ENCODE results near the gene SPPL3. TPM values are rescaled to one million over a fixed set of nuclear protein-coding genes. Genes with fewer than 3 reads are reported as not detected.
"Not testable (repeated sequence)": the region's sequence is repeated elsewhere in the genome, so short reads cannot be mapped to it uniquely, and the experiment has no call there.

Gene SPPL3, protein sequence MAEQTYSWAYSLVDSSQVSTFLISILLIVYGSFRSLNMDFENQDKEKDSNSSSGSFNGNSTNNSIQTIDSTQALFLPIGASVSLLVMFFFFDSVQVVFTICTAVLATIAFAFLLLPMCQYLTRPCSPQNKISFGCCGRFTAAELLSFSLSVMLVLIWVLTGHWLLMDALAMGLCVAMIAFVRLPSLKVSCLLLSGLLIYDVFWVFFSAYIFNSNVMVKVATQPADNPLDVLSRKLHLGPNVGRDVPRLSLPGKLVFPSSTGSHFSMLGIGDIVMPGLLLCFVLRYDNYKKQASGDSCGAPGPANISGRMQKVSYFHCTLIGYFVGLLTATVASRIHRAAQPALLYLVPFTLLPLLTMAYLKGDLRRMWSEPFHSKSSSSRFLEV
- total RNA-seq: 39.9 and 40.3 TPM in 2 replicates

DNA sequence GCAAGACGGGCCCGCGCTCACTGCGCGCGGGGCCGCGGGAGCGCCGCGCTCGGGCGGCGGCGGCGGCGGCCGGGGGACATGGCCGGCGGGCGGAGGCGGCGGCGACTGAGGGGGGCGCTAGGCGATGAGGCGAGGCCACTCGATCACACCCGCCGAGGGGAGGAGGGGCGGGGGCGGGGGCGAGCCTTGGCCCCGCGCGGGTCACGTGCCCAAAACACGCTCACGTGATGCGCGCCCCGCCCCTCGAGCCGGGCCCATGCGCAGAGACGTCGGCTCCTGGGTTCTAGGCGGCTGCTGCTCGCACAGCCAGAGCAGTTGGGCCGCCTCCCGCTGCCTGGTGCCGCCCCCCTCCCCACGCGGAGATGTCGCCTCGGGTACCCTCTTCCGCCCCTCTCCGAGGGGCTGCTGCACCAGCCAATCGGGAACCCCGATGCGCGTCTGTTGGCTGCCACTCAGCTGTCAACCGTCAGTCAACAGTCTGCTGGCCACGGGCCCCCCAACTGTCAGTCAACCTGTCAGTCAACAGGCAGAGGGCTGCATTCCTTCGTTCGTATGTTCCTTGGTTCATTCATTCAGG lies at the start of gene SPPL3:
Gene SPPL3, minus strand, starts transcription at position 162 of the 577 bp plus-strand sequence. CDS start 491 bp downstream, outside the sequence.
- TF ChIP-seq, protein P1, sequence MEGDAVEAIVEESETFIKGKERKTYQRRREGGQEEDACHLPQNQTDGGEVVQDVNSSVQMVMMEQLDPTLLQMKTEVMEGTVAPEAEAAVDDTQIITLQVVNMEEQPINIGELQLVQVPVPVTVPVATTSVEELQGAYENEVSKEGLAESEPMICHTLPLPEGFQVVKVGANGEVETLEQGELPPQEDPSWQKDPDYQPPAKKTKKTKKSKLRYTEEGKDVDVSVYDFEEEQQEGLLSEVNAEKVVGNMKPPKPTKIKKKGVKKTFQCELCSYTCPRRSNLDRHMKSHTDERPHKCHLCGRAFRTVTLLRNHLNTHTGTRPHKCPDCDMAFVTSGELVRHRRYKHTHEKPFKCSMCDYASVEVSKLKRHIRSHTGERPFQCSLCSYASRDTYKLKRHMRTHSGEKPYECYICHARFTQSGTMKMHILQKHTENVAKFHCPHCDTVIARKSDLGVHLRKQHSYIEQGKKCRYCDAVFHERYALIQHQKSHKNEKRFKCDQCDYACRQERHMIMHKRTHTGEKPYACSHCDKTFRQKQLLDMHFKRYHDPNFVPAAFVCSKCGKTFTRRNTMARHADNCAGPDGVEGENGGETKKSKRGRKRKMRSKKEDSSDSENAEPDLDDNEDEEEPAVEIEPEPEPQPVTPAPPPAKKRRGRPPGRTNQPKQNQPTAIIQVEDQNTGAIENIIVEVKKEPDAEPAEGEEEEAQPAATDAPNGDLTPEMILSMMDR (IDR thresholded peaks at IDR 0.05): no peak
- ATAC-seq (ENCODE audit: low read depth) (peak; percentile 80), DNase-seq (peak; percentile 96)
- Mint-ChIP-seq H3K27me3 (no peaks in the 10 kb centered on the region), H3K36me3 (ENCODE audit: low read depth) (peaks cover 18% of the 10 kb centered on the region), H3K4me3 (peak within 1 kb of the TSS; percentile 97), H3K4me1 (peaks cover 30% of the 10 kb centered on the region), H3K27ac (peak within 1 kb of the TSS; percentile 91), H3K9me3 (no peaks in the 10 kb centered on the region)
- ChIA-PET CTCF (interaction anchor here (1.3 to 1.7 kb wide), 2 partner anchors 47 to 67 kb away, joined by 3 to 5 read pairs; no protein-coding TSS in a partner anchor), POLR2A (interaction anchor here (0.6 to 1.9 kb wide), 10 partner anchors 9 to 880 kb away, joined by 3 to 11 read pairs (median 3); partner anchors contain the start of genes MLEC and RNU4-2)
- intact Hi-C loops (cut with micrococcal nuclease): loop anchor here (1.0 to 5.0 kb wide), 8 partner anchors 17 to 408 kb away; partner anchors contain the start of genes DYNLL1, MLEC and POP5

DNA sequence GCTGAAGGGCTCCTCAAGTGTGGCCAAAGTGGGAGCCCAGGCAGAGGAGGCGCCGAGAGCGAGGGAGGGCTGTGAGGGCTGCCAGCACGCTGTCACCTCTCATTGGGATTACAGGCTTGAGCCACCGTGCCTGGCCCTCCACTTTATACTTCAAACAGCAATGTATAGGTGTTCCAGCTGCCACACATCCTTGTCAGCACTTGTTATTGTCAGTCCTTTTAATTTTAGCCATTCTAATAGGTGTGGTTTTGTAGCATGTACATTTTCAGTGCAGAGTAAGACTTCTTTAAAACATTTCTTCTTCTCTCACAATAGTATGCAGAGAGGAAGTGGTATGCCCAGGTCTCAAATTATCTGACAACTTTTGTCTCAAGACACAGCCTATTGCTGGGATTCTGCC lies 46.6 kb upstream of the SPPL3 start:
- DNase-seq (no peak), ATAC-seq (ENCODE audit: low read depth) (no peak)
- CTCF ChIA-PET: no interaction called here
- intact Hi-C loops (cut with micrococcal nuclease): no loop called here
- Mint-ChIP-seq H3K9me3 (no peaks in the 10 kb centered on the region), H3K36me3 (ENCODE audit: low read depth) (no peaks in the 10 kb centered on the region), H3K4me1 (no peaks in the 10 kb centered on the region), H3K27ac (no peak overlapping the region), H3K4me3 (no peak overlapping the region), H3K27me3 (peaks cover 1% of the 10 kb centered on the region)
- TF ChIP-seq, protein P1 (IDR thresholded peaks at IDR 0.05): no peak
- POLR2A ChIA-PET: no interaction called here

DNA sequence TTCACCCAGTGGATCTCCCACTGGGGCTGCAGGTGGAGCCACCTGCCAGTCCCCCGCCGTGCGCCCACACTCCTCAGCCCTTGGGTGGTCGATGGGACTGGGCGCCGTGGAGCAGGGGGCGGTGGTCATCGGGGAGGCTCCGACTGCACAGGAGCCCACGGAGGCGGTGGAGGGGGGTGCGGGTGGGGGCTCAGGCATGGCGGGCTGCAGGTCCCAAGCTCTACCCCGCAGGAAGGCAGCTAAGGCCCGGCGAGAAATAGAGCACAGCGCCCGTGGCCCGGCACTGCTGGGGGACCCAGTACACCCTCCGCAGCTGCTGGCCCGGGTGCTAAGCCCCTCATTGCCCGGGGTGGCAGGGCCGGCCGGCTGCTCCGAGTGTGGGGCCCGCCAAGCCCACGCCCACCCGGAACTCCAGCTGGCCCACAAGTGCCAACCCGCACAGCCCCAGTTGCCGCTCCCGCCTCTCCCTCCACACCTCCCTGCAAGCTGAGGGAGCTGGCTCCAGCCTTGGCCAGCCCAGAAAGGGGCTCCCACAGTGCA lies 46.2 kb upstream of the SPPL3 start:
- H3K4me1 Mint-ChIP-seq; intact Hi-C loops (cut with micrococcal nuclease); ATAC-seq (ENCODE audit: low read depth); H3K9me3 Mint-ChIP-seq; DNase-seq; H3K27me3 Mint-ChIP-seq; CTCF ChIA-PET; H3K27ac Mint-ChIP-seq; H3K36me3 Mint-ChIP-seq (ENCODE audit: low read depth); H3K4me3 Mint-ChIP-seq; POLR2A ChIA-PET: not testable (repeated sequence)

DNA sequence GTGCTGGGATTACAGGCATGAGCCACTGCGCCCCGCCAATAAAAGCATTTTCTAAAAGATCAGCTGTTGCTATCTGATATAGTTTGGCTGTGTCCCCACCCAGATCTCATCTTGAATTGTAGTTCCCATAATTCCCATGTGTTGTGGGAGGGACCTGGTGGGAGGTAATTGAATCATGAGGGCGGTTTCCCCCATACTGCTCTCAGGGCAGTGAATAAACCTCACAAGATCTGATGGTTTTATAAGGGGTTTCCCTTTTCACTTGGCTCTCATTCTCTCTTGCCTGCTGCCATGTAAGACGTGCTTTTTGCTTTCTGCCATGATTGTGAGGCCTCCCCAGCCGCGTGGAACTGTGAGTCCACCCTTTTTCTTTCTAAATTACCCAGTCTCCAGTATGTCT lies 41.4 kb upstream of the SPPL3 start:
- POLR2A ChIA-PET; H3K4me3 Mint-ChIP-seq; DNase-seq; H3K27ac Mint-ChIP-seq; ATAC-seq (ENCODE audit: low read depth); H3K4me1 Mint-ChIP-seq; H3K27me3 Mint-ChIP-seq; H3K36me3 Mint-ChIP-seq (ENCODE audit: low read depth); H3K9me3 Mint-ChIP-seq; intact Hi-C loops (cut with micrococcal nuclease): not testable (repeated sequence)
- CTCF ChIA-PET: interaction anchor here (0.7 to 0.9 kb wide), 2 partner anchors 26 kb away, joined by 3 to 4 read pairs; no protein-coding TSS in a partner anchor

DNA sequence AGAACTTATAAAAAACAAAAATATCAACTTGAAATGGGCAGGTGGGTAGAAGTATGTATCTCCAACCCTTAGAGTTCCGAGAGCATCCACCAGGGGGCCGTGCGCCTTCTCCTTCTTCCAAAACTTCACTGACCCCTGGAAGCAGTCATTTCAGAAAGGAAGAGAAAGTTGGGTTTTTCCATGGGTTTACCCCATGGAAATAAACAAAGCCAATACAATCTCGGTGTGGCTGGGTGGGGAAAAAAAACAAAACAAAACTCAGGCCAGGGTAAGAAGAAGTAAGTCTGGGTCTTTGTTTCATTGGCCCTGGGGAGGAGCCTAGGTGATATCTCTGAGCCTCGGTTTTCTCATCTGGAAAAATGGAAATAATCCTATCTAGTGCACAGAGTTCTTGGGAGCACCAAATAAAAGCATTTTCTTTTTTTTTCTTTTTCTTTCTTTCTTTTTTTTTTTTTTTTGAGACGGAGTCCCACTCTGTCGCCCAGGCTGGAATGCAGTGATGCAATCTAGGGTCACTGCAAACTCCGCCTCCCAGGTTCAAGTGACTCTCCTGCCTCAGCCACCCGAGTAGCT lies 40.6 kb upstream of the SPPL3 start:
- Mint-ChIP-seq H3K4me1 (no peaks in the 10 kb centered on the region), H3K9me3 (no peaks in the 10 kb centered on the region), H3K27me3 (no peaks in the 10 kb centered on the region), H3K4me3 (no peak overlapping the region), H3K27ac (no peak overlapping the region), H3K36me3 (ENCODE audit: low read depth) (no peaks in the 10 kb centered on the region)
- TF ChIP-seq, protein P1 (IDR thresholded peaks at IDR 0.05): no peak
- DNase-seq: peak; percentile 36
- peak; percentile 47 for ATAC-seq (ENCODE audit: low read depth)
- intact Hi-C loops (cut with micrococcal nuclease): loop anchor here (1.0 kb wide), 2 partner anchors 152 to 166 kb away; no protein-coding TSS in a partner anchor
- POLR2A ChIA-PET: no interaction called here
- CTCF ChIA-PET: interaction anchor here (0.6 to 1.2 kb wide), 5 partner anchors 26 to 342 kb away, joined by 3 to 4 read pairs (median 3); no protein-coding TSS in a partner anchor
